Islet precursor cell (in vitro differentiated cells): Measurements from ENCODE around the gene TNFRSF12A.
A peak's percentile ranks its signal among the peaks of the same experiment; 100 is the strongest.

Source experiments
- DNase-seq: peaks from one replicate; pipeline ENCODE4 v3.0.0-alpha.2; 2018

Gene TNFRSF12A

GRCh38 chr16:3027489-3027795 lies 7.3 kb downstream of the TNFRSF12A start:
- no peak for DNase-seq

GRCh38 chr16:3027983-3028715 lies 8.0 kb downstream of the TNFRSF12A start:
- DNase-seq: peak; percentile 97

- no peak for DNase-seq
Observed at GRCh38 chr16:3028716-3029319, 8.7 kb downstream of the TNFRSF12A start.

GRCh38 chr16:3029491-3030221 lies 9.5 kb downstream of the TNFRSF12A start:
- no peak for DNase-seq

GRCh38 chr16:3030222-3031212 lies 10.3 kb downstream of the TNFRSF12A start:
- DNase-seq: peak; percentile 54

- DNase-seq: no peak
Observed at GRCh38 chr16:3032624-3033023, 12.5 kb downstream of the TNFRSF12A start.

- DNase-seq: no peak
Observed at GRCh38 chr16:3035289-3035971, 15.3 kb downstream of the TNFRSF12A start.

GRCh38 chr16:3035972-3036725 lies 16.0 kb downstream of the TNFRSF12A start:
- DNase-seq: no peak

GRCh38 chr16:3036726-3037315 lies 16.7 kb downstream of the TNFRSF12A start, which contains the start of gene BICDL2:
TSS of gene BICDL2 (minus strand) at chr16:3036944. CDS start at chr16:3035496, 1,448 bp downstream.
- no peak for DNase-seq

- DNase-seq: no peak
Observed at GRCh38 chr16:3038256-3038655, 18.1 kb downstream of the TNFRSF12A start.

- DNase-seq: no peak
Observed at GRCh38 chr16:3038896-3039295, 18.7 kb downstream of the TNFRSF12A start.

- no peak for DNase-seq
Observed at GRCh38 chr16:3042376-3042775, 22.2 kb downstream of the TNFRSF12A start.

- DNase-seq: no peak
Observed at GRCh38 chr16:3044708-3045107, 24.5 kb downstream of the TNFRSF12A start.

- DNase-seq: peak; percentile 62
Observed at GRCh38 chr16:3045758-3046640, 25.8 kb downstream of the TNFRSF12A start, which contains the start of gene MMP25. TSS of gene MMP25 (plus strand) at chr16:3046561. CDS start at chr16:3046918, 357 bp downstream.

GRCh38 chr16:3046641-3047386 lies 26.6 kb downstream of the TNFRSF12A start:
- no peak for DNase-seq

GRCh38 chr16:3047387-3047720 lies 27.2 kb downstream of the TNFRSF12A start:
- DNase-seq: no peak

- DNase-seq: no peak
Observed at GRCh38 chr16:3049921-3050481, 29.8 kb downstream of the TNFRSF12A start.

GRCh38 chr16:3050487-3050886 lies 30.3 kb downstream of the TNFRSF12A start:
- no peak for DNase-seq

- DNase-seq: no peak
Observed at GRCh38 chr16:3051009-3051408, 30.8 kb downstream of the TNFRSF12A start.
